ENCODE measurements around the gene SPATA17.

GRCh38 chr1:217770918-217771317 lies 139.8 kb downstream of the SPATA17 start:
- TF ChIP-seq CTCF (conservative IDR thresholded peaks at IDR 0.05; ENCODE audit: low read depth in 2 of 2) (no peak), EZH2 (IDR thresholded peaks at IDR 0.05; ENCODE audit: low read depth, unreplicated experiment) (no peak), REST (IDR thresholded peaks at IDR 0.05; ENCODE audit: unreplicated experiment) (no peak), POLR2AphosphoS5 (IDR thresholded peaks at IDR 0.05; ENCODE audit: low read depth) (no peak), ETS1 (IDR thresholded peaks at IDR 0.05) (no peak), ZNF331 (CRISPR knock-in tag; IDR thresholded peaks at IDR 0.05; ENCODE audit: low read depth) (no peak), EZH2phosphoT487 (IDR thresholded peaks at IDR 0.05; ENCODE audit: unreplicated experiment) (no peak), JUNB (IDR thresholded peaks at IDR 0.05; ENCODE audit: unreplicated experiment) (no peak), CREB1 (CRISPR knock-in tag; IDR thresholded peaks at IDR 0.05; ENCODE audit: low read depth) (no peak), ZNF114 (CRISPR knock-in tag; IDR thresholded peaks at IDR 0.05) (no peak), NANOG (IDR thresholded peaks at IDR 0.05; ENCODE audit: borderline replicate concordance) (no peak), ZNF462 (CRISPR knock-in tag; IDR thresholded peaks at IDR 0.05) (no peak)
